Measurements from ENCODE around the gene ZNF784. TPM values are rescaled to one million over a fixed set of nuclear protein-coding genes. Genes with fewer than 3 reads are reported as not detected.

Gene ZNF784
- total RNA-seq, 1 donor from 2014 or later, result 12.4 TPM

GRCh38 chr19:55581145-55581822 is 43.1 kb downstream of the ZNF784 start:
- Mint-ChIP-seq H3K27me3 (ENCODE audit: low read depth) (no peaks in the 10 kb centered on the region), H3K9me3 (no peaks in the 10 kb centered on the region), H3K4me3 (peak overlapping the region; percentile 93), H3K27ac (ENCODE audit: unreplicated experiment) (no peak overlapping the region), H3K36me3 (ENCODE audit: low read depth) (peaks cover 13% of the 10 kb centered on the region), H3K4me1 (peaks cover 36% of the 10 kb centered on the region)
- TF ChIP-seq CTCF (conservative IDR thresholded peaks at IDR 0.05), result no peak
- no peak for DNase-seq (ENCODE audit: low read depth, low spot score)

- Mint-ChIP-seq H3K9me3 (no peaks in the 10 kb centered on the region), H3K27me3 (ENCODE audit: low read depth) (no peaks in the 10 kb centered on the region), H3K4me1 (peaks cover 30% of the 10 kb centered on the region), H3K4me3 (peak within 1 kb of the TSS; percentile 93), H3K27ac (ENCODE audit: unreplicated experiment) (peak within 1 kb of the TSS; percentile 85), H3K36me3 (ENCODE audit: low read depth) (peaks cover 17% of the 10 kb centered on the region)
- TF ChIP-seq CTCF (conservative IDR thresholded peaks at IDR 0.05), result no peak
- peak; percentile 85 for DNase-seq (ENCODE audit: low read depth, low spot score)
Observed at GRCh38 chr19:55580628-55581144, 43.7 kb downstream of the ZNF784 start, which contains the start of gene ZNF579. TSS of gene ZNF579 (minus strand) at chr19:55580848. CDS start at chr19:55579639, 1,209 bp downstream.

GRCh38 chr19:55579766-55580621 is 44.4 kb downstream of the ZNF784 start:
- Mint-ChIP-seq H3K9me3 (no peaks in the 10 kb centered on the region), H3K4me1 (peaks cover 24% of the 10 kb centered on the region), H3K27me3 (ENCODE audit: low read depth) (no peaks in the 10 kb centered on the region), H3K4me3 (peak overlapping the region; percentile 93), H3K27ac (ENCODE audit: unreplicated experiment) (peak overlapping the region; percentile 85), H3K36me3 (ENCODE audit: low read depth) (peaks cover 17% of the 10 kb centered on the region)
- TF ChIP-seq CTCF (conservative IDR thresholded peaks at IDR 0.05), result no peak
- DNase-seq (ENCODE audit: low read depth, low spot score), result no peak

GRCh38 chr19:55578761-55579747 is 45.3 kb downstream of the ZNF784 start:
- Mint-ChIP-seq H3K4me3 (peak overlapping the region; percentile 93), H3K4me1 (peaks cover 19% of the 10 kb centered on the region), H3K27me3 (ENCODE audit: low read depth) (no peaks in the 10 kb centered on the region), H3K27ac (ENCODE audit: unreplicated experiment) (peak overlapping the region; percentile 85), H3K9me3 (no peaks in the 10 kb centered on the region), H3K36me3 (ENCODE audit: low read depth) (peaks cover 17% of the 10 kb centered on the region)
- TF ChIP-seq CTCF (conservative IDR thresholded peaks at IDR 0.05), result no peak
- no peak for DNase-seq (ENCODE audit: low read depth, low spot score)
